Epithelial cell of esophagus (primary cell): Measurements from ENCODE around the gene TMPRSS9.

ENCODE experiments used
- DNase-seq: peaks from one replicate; pipeline ENCODE4 v3.0.0; 2010; ENCODE audit warnings: low read depth
- H3K4me3 ChIP-seq: 2 replicates; pipeline ENCODE4 v1.5.1; 2011; ENCODE audit warnings: mild to moderate bottlenecking, low read length, control low read depth
- TF ChIP-seq, protein P1 (sequence below): IDR thresholded peaks from 2 replicates; pipeline ENCODE4 v1.5.1; 2011; ENCODE audit warnings: low read depth, mild to moderate bottlenecking, low read length, control low read depth, inconsistent platforms; ENCODE audit not compliant: insufficient read depth; ENCODE audit errors: missing control alignments

TMPRSS9 gene

DNA sequence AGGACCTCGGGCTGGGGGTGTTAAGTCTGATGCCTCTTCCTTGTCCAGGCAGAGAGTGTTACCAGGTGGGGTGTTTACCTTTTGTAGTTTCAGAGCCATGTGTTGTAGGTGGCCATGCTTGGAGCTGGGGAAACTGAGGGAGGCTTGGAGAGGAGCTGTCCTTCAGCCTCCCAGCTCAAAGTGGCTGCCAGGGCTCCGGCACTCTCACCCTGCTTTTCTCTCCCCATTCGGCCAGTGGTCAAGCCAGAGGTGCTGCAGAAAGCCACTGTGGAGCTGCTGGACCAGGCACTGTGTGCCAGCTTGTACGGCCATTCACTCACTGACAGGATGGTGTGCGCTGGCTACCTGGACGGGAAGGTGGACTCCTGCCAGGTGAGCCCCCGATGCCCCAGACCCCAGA is 50.0 kb downstream of the TMPRSS9 start:
- no peak overlapping the region for H3K4me3 ChIP-seq
- no peak for DNase-seq
- TF ChIP-seq, protein P1, sequence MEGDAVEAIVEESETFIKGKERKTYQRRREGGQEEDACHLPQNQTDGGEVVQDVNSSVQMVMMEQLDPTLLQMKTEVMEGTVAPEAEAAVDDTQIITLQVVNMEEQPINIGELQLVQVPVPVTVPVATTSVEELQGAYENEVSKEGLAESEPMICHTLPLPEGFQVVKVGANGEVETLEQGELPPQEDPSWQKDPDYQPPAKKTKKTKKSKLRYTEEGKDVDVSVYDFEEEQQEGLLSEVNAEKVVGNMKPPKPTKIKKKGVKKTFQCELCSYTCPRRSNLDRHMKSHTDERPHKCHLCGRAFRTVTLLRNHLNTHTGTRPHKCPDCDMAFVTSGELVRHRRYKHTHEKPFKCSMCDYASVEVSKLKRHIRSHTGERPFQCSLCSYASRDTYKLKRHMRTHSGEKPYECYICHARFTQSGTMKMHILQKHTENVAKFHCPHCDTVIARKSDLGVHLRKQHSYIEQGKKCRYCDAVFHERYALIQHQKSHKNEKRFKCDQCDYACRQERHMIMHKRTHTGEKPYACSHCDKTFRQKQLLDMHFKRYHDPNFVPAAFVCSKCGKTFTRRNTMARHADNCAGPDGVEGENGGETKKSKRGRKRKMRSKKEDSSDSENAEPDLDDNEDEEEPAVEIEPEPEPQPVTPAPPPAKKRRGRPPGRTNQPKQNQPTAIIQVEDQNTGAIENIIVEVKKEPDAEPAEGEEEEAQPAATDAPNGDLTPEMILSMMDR: no peak

GRCh38 chr19:2411709-2412108 is 51.6 kb downstream of the TMPRSS9 start:
- no peak overlapping the region for H3K4me3 ChIP-seq
- TF ChIP-seq, protein P1: no peak
- DNase-seq: no peak

- TF ChIP-seq, protein P1: no peak
- no peak for DNase-seq
Measured at GRCh38 chr19:2412449-2412848, 52.4 kb downstream of the TMPRSS9 start.

DNA sequence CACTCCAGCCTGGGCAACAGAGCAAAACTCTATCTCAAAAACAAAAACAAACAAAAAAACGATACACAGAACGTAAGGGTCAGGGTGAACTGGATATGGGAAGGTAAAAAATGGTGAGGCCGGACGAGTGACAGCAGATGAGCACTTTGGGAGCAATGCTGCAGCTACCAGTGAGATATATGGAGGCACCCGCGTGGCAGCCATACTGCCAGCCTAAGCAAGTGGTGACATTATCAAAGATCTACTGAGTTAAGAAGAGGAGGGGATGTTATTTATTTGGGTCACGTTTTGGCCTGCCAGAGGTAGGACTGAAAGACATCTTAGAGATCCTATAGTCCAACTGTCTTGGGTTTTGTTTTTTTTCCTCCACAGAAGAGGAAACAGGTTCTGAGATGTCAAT is 53.1 kb downstream of the TMPRSS9 start:
- H3K4me3 ChIP-seq: no peak overlapping the region
- TF ChIP-seq, protein P1: no peak
- DNase-seq: no peak

More at GRCh38 chr19:2412449-2412848, 52.4 kb downstream of the TMPRSS9 start:
- no peak overlapping the region for H3K4me3 ChIP-seq

DNA sequence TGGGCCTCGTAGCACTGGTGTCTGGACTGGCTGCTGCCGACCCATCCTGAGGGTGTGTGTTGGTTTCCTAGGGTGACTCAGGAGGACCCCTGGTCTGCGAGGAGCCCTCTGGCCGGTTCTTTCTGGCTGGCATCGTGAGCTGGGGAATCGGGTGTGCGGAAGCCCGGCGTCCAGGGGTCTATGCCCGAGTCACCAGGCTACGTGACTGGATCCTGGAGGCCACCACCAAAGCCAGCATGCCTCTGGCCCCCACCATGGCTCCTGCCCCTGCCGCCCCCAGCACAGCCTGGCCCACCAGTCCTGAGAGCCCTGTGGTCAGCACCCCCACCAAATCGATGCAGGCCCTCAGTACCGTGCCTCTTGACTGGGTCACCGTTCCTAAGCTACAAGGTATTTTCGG is 53.6 kb downstream of the TMPRSS9 start:
- H3K4me3 ChIP-seq: no peak overlapping the region
- DNase-seq: no peak
- TF ChIP-seq, protein P1: no peak

DNA sequence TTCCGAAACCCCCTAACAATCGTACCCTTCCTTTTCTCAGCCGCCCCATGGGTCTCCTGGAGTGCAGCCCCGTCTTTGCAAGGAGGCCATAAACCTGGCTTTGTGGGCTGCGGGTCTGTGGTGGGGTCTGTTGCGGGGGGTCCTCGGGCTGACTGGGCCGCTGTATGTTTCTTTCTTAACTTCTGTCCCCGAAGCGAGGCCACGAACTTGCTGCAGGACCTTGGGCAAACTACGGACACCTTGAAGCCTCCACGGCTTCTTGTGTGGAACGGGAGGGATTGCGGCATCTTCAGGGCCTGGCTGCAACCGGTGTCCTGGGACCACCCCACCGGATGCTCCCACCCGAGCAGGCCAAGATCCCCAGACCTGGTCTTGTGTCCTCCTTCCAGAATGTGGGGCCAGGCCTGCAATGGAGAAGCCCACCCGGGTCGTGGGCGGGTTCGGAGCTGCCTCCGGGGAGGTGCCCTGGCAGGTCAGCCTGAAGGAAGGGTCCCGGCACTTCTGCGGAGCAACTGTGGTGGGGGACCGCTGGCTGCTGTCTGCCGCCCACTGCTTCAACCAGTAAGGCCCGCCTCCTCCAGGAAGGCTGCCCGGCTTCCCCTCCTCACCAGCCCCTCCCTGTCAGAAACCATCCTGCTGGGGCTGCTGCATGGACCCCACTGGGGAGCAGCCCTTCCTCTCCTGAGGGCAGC is 55.4 kb downstream of the TMPRSS9 start:
- TF ChIP-seq, protein P1: no peak
- no peak for DNase-seq
- no peak overlapping the region for H3K4me3 ChIP-seq

GRCh38 chr19:2415973-2416319 is 55.9 kb downstream of the TMPRSS9 start:
- TF ChIP-seq, protein P1: no peak
- DNase-seq: no peak
- H3K4me3 ChIP-seq: no peak overlapping the region
